ENCODE measurements around the gene NIPAL3.
"Not testable (repeated sequence)": the region's sequence is repeated elsewhere in the genome, so short reads cannot be mapped to it uniquely, and the experiment has no call there.

The NIPAL3 gene

GRCh38 chr1:24493785-24494184 is 78.2 kb downstream of the NIPAL3 start:
- DNase-seq: no peak

GRCh38 chr1:24498589-24498988 is 83.0 kb downstream of the NIPAL3 start:
- no peak for DNase-seq

DNA sequence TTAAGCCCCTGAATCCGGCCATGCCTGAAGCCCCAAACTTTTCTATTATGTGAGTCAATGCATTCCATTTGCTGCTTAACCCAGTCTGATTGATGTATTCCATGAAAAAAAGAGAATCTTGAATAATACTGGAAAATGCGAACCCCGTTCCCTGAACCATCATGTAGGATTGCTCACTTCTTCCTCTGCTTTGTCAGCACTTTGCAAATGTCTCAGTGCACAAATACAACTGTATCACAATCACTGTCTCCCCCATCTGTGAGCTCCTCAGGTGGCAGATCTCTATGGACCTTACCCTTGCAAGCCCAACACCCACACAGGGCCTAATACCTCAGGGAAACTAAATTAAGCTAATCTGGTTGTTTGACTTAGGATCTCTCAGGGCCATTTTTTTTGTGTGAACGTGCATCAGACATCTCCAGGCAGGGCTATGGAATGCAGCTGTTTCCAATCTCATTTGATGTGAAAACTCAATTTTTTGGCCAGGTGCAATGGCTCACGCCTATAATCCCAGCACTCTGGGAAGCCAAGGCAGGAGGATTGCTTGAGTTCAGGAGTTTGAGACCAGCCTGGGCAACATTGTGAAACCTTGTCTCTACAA is 84.9 kb downstream of the NIPAL3 start:
- no peak for DNase-seq

DNA sequence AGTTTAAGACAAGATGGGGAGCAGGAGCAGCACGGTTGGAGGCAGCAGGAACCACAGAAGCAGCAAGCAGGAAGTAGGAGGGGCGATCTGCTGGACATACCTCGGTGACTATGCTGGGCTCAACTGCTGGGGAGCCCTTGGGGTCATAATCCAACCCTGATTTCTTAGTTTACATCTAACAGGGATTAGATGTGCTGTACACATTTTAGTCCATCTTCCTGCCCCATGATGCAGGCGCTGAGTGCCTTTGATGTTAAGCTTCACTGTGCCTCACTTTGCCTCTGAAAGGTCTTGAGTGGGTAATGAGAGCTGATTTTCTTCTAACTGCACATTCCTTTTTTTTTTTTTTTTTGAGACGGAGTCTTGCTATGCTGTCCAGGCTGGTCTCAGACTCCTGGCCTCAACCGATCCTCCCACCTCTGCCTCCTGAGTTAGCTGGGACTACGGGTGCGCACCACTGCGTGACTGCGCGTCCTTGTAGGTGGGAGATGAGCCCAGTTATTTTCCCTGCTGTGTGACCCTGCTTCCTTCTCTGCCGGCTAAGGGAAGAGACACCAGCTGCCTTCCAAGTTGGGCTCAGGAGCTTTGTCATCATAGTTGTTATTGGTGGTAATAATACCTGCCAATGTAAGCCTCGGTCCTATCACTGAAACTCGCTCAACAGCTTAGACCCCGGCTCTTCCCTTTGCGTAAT is 85.9 kb downstream of the NIPAL3 start:
- peak; percentile 29 for DNase-seq

- DNase-seq: peak; percentile 75
Measured at GRCh38 chr1:24502065-24502708, 86.6 kb downstream of the NIPAL3 start.

DNA sequence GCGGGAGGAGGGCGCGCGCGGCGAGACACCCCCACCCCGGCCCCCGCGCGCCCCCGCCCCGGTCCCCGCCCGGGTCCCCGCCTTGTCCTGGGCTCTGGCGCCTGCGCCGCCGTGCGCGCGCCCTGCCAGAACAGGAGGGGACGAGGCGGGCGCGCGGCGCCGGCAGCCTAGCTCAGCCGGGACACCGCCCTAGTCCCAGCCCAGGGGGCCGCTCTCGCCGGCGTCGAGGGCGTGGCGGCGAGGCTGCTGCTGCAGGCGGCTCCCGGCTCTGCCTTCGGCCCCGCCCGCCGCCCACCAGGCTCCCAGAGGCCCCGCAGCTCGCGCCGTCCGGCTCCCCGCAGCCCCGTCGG is 87.1 kb downstream of the NIPAL3 start, which contains the start of gene RCAN3:
Gene RCAN3 (plus strand): TSS at position 128 of the 350 bp plus-strand sequence. CDS start 11,537 bp downstream, outside the sequence.
- peak; percentile 62 for DNase-seq

GRCh38 chr1:24503059-24503751 is 87.6 kb downstream of the NIPAL3 start:
- peak; percentile 56 for DNase-seq

GRCh38 chr1:24503870-24504523 is 88.4 kb downstream of the NIPAL3 start:
- no peak for DNase-seq

DNA sequence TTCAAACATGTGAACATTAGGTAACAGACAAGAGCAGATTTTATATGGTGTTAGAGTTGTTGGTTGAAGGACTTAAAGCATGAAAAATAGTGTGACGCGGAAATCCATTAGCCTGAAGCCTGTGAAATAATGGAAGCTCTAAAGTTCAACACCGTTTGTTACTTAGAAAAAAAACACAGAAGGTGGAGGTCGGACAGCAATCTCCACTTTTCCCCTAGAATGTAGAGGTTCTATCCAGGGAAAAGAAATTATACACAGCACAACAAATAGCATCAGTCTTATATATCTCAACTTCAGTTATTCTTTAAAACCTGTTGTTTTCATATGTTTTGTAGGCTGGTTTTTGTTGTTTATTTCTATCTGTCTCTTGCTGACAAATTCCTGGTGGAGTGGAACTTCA is 89.0 kb downstream of the NIPAL3 start:
- no peak for DNase-seq

GRCh38 chr1:24505816-24506215 is 90.2 kb downstream of the NIPAL3 start:
- DNase-seq: no peak

- no peak for DNase-seq
Measured at GRCh38 chr1:24506691-24507381, 91.2 kb downstream of the NIPAL3 start.

DNA sequence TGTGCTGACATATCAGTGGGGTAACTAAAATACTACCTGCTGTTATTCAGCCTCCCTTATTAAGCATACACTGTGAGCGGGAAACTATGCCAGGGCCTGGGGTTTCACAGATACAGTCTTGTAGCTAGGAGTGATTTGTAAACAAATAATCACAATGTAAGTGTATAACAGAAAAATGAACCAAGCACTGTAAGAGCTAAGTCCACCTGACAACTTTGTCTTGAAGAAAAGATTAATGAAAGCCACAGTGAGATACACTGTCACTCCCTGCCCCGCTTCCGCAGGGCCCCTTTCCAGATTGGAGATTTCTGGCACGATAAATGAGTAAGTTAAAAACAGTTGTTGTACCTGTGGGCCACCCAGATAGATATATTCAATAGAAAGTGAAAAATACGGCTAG is 91.8 kb downstream of the NIPAL3 start:
- DNase-seq: no peak

DNA sequence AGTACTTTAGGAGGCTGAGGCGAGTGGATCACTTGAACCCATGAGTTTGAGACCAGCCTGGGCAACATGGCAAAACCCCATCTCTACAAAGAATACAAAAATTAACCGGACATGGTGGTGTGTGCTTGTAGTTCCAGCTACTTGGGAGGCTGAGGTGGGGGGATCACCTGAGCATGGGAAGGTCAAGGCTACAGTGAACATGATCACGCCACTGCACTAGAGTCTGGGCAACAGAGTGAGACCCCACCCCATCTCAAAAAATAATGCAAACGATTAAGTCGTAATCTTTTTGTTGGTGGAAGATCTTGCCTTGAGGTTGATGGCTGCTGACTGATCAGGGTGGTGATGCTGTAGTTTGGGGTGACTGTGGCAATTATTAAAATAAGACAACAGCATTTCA is 93.3 kb downstream of the NIPAL3 start:
- no peak for DNase-seq

DNA sequence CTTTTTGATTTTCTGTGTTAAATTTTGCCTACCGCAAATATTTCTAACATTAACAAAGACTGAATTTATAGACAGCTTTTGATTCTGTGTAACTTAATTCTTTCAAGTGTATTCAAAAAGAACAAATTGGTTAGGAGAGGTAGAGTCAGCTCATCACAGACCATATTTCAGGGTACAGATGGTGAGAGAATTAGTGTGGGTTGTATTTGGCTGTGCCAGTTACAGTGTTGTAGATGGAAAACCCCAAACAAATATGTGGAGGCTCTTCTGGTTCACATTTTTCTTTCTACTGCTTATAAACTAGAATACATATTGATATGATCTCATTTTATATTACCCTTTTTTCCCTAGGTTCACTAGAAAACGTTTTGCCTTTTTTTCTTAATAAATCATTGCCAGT is 98.1 kb downstream of the NIPAL3 start:
- DNase-seq: no peak

- DNase-seq: no peak
Measured at GRCh38 chr1:24514946-24515345, 99.3 kb downstream of the NIPAL3 start.

DNA sequence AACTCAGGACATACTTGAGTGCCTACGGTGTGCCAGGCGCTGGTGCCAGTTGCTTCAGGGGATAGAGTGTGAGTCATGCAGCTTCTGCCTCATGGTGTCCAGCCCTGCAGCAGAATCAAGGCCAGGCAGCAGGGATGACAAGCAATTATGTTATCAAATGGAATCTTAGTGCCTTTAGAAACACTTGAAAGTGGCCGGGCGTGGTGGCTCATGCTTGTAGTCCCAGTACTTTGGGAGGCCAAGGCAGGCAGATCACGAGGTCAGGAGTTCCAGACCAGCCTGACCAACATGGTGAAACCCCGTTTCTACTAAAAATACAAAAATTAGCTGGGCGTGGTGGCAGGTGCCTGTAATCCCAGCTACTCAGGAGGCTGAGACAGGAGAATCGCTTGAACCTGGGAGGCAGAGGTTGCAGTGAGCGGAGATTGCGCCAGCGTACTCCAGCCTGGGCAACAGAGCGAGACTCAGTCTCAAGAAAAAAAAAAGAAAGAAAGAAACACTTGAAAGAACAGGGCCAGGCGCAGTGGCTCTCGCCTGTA is 100.1 kb downstream of the NIPAL3 start:
- not testable (repeated sequence) for DNase-seq

DNA sequence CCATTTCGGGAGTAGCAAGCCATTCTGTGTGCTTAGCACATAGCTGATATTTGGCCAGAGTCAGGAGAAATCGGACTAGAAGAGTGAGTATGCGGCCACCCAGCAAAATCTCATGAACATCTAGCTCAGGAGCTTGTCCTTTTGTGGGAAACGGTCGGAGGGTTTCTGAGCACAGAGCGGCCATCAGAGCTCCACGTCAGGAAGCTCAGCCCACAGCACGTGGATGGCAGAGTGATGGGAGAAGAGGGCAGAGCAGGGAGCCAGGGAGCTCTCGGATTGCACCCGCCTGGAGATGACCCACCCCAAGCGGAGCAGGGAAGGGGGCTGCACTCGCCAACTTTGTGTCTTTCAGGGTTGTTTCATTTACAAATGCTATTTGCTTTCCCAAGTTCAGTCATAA is 100.9 kb downstream of the NIPAL3 start:
- DNase-seq: no peak

DNA sequence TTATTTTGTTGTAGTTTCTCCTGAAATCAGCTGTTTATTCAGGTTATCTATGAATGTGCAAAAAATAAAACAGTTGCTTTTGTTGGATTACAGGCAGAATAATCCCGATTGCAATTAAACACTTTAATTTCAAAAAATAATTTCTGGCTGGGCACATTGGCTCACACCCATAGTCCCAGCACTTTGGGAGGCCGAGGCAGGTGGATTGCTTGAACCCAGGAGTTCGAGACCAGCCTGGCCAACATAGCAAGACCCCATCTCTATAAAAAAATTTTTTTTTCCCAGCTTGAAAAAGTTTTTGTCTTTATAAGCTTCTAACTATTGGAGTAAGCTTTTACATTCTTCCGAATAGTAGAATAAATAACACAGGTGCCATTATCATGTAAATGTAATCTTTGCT is 102.3 kb downstream of the NIPAL3 start:
- no peak for DNase-seq

DNA sequence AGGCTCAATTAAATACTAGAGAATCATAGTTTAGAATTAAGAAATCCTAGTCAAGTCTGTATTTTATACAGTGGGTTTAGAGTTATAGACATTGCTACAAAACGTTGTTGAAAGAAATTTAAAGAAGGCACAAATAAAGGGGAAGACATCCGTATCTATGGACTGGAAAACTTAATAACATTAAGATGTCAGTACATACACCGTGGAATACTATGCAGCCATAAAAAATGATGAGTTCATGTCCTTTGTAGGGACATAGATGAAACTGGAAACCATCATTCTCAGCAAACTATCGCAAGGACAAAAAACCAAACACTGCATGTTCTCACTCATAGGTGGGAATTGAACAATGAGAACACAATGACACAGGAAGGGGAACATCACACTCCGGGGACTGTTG is 104.7 kb downstream of the NIPAL3 start:
- not testable (repeated sequence) for DNase-seq
